Keratinocyte (primary cell): Measurements from ENCODE around the gene ZGPAT.

Experiments
- EZH2 ChIP-seq: IDR thresholded peaks from one replicate; pipeline ENCODE4 v1.6.1; 2012; ENCODE audit warnings: inconsistent platforms, mild to moderate bottlenecking, low read length, moderate library complexity
- TF ChIP-seq, protein P1 (sequence below), 3 experiments: IDR thresholded peaks in 1 of 3; conservative IDR thresholded peaks in 1 of 3; optimal IDR thresholded peaks in 1 of 3; 2 replicates in 2 of 3; 3 replicates in 1 of 3; pipeline versions ENCODE3 to v1.5.1; 2011; ENCODE audit warnings: low read length in 3 of 3, mild to moderate bottlenecking in 3 of 3, moderate library complexity in 2 of 3, control low read depth in 1 of 3, inconsistent platforms in 1 of 3; ENCODE audit not compliant: insufficient read depth in 2 of 3; ENCODE audit errors: extremely low read depth in 1 of 3

DNA sequence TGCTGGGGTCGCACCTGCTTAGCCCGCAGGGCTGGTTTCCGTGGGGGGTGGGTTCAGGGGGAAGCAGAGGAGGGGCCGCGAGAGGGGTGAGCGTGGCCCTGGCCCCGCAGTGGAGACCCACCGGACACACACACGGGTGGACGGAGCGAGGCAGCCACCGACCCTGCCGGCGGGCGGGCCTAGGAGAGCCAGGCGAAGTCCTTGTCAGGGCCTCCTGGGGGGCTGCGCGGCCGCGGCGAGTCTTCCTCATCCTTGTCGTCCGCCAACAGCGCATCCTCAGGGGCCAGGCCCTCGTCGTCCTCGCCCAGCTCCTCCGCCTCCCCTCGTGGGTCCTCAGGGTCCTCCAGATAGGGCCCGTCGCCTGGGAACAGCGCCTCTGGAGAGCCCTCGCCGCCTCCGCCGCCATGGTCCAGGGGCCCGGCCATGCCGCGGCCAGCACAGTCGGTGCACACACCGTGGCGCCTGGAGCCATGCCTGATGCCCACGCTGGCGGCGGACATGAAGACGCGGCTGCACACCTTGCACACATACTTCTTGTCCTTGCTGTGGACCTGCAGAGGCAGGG lies 39.0 kb downstream of the ZGPAT start:
- TF ChIP-seq, protein P1, sequence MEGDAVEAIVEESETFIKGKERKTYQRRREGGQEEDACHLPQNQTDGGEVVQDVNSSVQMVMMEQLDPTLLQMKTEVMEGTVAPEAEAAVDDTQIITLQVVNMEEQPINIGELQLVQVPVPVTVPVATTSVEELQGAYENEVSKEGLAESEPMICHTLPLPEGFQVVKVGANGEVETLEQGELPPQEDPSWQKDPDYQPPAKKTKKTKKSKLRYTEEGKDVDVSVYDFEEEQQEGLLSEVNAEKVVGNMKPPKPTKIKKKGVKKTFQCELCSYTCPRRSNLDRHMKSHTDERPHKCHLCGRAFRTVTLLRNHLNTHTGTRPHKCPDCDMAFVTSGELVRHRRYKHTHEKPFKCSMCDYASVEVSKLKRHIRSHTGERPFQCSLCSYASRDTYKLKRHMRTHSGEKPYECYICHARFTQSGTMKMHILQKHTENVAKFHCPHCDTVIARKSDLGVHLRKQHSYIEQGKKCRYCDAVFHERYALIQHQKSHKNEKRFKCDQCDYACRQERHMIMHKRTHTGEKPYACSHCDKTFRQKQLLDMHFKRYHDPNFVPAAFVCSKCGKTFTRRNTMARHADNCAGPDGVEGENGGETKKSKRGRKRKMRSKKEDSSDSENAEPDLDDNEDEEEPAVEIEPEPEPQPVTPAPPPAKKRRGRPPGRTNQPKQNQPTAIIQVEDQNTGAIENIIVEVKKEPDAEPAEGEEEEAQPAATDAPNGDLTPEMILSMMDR (optimal IDR thresholded peaks at IDR 0.05 in 1 of 3, IDR thresholded peaks at IDR 0.05 in 1 of 3, conservative IDR thresholded peaks at IDR 0.05 in 1 of 3; ENCODE audit: extremely low read depth in 1 of 3, insufficient read depth in 2 of 3, low read length in 3 of 3), result no peak
- no peak for TF ChIP-seq EZH2
